Measurements from ENCODE around the gene C1orf185.
"Not testable (repeated sequence)": the region's sequence is repeated elsewhere in the genome, so short reads cannot be mapped to it uniquely, and the experiment has no call there.

The C1orf185 gene

DNA sequence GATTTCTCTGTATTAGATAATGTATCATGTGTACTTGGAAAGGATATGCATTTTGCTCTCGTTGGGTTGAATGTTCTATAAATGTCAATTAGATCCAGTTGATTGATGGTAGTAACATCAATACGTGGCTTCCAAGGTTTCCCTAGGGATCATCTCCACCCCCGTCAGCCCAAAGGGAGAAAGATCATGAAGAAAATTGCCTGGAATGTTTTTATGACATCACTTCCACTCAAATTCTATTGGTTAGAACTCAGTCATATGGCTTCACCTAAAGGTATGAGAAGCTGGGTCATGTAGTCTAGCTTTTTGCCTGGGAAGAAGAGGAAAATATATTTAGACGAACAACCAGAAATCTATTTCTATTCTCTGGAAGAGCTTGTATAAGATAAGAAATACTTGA is at the start of gene C1orf185:
C1orf185 (plus strand) TSS at position 253 of the 400 bp plus-strand sequence; CDS start at position 259, 6 bp downstream.
- no peak for DNase-seq

DNA sequence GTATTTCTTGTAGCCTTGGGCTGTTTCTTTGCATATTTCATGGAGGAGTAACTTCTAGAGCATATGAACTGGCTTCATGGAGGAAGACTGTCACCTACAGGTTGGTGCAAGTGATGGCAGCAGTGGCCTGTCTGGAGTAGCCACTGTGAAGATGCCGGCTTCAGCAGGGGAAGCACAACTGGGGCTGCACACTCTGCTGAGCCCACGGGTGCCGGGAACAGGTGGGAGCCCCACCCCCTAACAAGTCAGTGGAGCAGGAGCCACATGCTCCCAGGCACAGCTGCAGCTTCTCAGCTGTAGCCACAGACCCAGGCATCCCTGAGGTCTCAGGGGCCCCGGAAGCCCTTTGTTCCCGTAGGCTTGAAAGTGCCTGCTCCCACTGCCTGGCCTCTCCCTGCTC is 43.2 kb upstream of the C1orf185 start:
- DNase-seq = no peak

DNA sequence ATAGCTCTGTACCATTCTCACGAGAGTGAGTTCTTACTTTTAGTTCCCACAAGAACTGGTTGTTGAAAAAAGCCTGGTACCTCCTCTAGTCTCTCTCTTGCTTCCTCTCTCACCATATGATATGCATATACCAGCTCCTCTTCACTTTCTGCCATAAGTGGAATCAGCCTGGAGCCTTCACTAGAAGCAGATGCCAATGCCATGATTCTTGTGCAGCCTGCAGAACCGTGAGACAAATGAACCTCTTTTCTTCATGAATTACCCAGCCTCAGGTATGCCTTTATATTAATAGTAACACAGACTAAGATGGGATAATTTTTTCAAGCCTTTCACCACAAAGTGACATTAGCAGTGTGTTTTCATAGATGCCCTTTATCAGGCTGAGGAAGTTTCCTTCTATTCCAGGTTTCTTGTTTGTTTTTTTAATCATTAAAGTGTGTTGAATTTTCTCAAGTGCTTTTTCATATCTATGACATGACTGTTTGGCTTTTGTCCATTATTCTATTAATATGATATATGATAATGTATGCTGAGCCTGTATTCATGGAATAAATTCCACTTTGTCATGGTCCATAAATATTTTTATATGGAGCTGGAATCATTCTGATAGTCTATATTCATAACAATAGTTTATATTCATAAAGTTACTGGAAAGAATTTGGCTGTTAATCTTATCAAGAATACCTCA is 40.7 kb upstream of the C1orf185 start:
- DNase-seq = no peak

DNA sequence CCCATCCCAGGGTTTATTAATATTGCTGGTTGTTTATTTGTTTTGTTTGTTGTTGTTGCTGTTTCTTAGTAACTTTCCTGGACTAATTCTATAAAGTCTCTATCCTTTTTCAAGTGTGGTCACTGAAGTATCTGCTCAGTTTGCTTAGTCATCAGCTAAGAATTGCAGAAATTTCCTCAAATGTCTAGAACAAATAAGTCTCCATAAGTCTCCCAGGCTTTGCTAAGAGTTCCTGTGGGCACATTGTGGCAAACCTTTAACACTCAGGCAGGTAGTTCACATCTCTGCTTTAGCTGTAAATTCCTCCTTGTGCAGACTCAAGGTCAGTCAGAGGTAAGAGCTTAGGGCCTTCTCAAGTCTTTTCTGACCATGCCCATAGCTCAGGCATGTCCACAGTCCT is 38.9 kb upstream of the C1orf185 start:
- DNase-seq = no peak

DNA sequence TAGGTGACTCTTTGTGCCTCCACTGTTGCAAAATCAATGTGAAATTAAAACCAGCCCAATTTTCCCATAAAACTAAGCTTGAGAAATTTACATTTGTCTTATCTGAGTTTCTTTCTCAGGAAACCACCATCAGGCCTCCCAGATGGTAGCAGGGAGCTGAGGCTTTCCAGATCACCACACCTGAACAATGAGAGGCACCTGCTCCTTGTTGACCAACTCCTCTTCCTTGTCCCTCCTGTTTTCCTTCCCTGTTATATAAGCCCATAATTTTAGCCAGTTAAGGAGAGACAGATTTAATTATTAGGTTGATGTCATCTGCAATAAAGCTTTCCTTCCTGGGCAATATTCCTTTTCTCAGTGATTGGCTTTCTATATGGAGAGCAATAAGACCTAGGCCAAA is 32.0 kb upstream of the C1orf185 start:
- DNase-seq = no peak

DNA sequence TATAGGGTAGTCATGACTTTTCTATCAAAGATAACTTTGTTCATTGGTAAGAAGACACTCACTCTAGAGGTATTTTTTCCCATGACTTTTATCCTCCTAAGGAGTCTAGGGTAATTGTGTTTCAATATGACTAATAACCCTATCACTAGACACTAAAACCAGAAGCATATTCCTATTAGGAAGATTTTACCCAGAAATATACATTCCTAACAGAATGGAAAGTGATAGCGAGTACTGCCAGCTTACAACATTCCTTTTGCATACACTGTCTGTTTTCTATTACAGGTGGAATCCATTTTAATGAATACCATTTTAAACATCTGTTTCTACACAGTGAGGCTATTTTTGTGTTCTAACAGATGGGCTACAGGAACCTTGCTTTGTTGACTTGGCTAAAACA is 31.4 kb upstream of the C1orf185 start:
- DNase-seq = no peak

DNA sequence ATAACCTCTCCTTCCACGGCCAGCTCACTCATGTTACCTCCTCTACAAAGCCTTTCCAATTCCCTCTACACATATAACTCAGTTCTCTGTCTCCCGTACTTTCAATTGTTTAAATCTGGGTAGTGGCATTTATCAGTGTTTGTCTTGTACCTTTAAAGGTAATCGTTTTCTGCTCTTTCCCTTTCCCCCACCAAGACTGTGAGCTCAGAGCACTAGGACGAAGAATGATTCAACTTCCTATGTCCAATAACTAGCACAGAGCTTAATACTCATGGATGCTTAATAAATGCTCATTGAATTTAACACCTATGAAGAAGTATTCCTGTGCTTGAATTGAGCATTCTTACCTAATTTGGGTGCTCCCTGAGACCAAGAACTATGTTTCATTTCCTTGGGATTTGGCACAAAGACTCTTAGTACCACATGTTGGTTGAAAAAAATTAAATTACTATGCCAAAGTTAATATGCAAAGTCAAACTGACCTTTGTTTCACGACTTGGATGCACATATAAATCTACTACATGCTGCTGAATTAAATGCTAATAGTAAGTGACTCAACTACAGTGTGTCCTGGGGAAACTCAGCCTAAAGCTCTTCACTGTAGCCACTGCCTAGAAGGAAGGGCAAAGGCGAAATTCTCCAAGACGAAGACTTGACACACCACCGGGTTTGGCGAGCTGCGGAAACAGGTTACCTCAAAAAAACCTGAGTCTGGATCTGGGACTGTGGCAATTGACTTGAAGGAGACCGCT is 30.6 kb upstream of the C1orf185 start:
- no peak for DNase-seq

DNA sequence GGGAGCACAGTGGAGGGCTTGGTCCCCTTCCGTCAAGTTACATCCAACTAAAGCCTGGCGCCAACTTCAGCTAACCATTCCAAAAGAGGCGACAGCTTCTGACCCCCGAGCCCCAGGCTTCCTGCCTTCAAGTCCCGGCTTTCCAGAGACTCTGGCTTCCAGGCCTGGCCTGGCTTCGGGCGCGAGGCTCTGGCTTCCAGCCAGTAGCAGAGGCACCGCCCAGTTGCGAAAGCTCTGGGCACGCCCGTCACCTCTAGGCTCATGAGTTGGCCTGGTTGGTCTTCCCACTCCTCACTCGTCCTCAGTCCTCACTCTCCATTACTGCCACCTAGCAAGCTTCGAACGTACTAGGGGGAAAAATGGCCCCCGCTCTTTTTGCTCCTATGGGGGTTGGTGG is 30.0 kb upstream of the C1orf185 start:
- DNase-seq = no peak

DNA sequence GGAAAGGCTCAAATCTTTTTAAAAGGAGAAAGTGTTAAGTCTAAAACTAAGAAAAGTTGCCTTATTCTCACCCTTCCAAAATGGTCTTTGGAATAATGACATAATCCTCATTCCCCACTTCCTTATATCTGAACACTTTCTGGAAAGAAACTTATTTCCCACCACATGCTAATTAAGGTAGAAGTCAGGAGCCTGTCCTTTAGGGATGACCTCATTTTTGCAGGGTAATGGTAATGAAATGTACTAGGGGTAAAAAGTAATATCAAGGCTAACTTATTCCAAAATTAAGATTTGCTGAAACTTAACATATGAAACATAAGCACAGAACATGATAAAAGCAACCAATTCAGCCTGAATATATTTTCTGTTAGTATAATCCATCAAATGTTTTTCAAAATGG is 29.4 kb upstream of the C1orf185 start:
- no peak for DNase-seq

DNA sequence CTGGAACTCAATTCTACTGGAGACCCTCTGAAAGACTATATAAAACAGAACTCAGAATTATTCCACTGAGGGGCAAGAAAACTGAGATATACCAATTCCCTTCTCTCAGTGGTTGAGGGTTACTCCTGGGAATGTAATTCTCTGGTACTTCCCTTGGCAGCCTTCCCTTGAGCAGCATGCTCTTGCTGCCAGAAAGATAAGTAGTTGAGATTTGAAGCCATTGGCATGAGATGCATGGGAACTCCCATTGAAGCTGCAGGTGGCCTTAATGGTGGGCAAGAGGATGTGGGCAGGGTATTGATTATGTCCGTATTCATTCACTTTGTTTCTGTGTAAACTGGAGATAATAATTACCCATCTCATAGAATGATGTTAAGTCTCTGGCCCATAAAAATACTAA is 28.6 kb upstream of the C1orf185 start:
- no peak for DNase-seq

DNA sequence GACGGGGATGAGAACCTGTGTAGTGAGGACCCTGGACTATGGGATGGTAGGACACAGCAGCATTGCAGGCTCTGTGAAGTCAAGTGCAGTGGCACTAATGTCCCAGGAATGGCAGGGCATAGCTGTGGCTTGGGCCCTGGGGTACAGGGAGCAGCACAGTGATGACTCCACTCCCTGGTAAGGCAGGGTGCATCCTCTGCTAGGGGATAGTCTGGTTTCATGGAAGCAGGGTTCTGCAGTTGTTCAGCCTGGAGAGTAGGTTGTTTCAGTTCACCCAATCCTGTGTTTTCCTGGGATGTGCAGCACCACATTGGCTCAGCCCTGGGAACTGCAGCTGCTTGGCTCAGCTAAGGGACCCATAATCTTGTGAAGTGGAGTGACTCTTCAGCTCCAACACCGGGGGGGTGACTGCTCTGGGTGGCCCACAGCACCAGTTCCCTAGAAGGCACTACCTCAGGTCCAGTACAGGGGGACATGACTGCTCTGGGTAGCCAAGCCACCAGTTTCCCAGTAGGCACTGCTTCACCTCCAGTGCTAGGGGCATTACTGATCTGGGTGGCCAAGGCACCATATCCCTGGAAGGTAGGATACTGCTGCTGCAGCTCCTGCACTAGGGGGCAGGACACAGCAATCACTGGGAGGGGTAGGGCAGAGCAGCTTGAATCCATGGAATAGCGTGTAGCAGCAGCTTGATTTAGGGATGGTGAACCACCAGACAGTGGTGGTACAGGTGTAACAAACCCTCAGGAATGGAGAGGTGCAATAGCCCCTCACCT is 15.3 kb upstream of the C1orf185 start:
- no peak for DNase-seq

DNA sequence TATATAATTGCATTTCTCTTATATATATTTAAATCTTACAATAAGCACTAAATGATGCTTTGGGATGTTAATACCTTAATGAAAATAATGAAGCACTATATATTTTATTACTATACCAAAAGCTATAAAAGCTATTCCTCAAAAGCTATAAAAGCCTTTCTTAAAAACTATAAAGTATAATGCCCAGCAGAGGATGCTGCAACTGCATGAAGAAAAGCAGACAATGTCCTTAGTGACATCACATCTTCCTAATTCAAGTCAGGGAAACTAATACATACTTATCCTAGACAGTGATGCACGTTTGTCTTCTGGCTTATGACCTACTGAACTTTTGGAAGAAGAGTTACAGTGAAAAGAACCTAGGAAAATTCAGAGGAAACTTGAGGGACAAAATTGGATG is 13.6 kb upstream of the C1orf185 start:
- DNase-seq = no peak

DNA sequence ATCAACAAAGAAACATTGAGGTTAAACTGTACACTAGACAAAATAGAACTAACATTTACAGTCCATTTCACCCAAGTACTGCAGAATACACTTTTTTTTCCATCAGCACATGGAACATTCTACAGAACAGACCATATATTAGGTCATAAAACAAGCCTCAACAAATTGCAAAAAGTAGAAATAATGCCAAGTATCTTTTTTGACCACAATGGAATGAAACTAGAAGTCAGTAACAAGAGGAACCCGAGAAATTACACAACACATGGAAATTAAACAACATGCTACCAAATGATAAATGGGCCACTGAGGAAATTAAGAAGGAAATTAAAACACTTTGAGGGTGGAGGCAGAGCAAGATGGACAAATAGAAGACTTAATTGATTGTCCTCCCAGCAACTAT is 8.4 kb upstream of the C1orf185 start:
- DNase-seq = no peak

DNA sequence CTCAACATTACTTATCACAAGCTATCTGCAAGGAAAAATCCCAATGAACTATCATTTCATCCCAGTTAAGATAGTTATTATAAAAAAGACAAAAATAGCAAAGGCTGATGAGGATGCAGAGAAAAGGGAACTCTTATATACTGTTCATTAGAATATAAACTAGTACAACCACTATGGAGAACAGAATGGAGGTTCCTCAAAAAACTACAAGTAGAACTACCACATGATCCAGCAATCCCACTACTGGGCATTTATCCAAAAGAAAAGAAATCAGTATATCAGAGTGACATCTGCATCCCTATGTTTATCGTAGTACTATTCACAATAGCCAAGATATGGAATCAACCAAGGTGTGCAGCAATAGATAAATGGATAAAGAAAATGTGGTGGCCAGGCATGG is 4.9 kb upstream of the C1orf185 start:
- no peak for DNase-seq

DNA sequence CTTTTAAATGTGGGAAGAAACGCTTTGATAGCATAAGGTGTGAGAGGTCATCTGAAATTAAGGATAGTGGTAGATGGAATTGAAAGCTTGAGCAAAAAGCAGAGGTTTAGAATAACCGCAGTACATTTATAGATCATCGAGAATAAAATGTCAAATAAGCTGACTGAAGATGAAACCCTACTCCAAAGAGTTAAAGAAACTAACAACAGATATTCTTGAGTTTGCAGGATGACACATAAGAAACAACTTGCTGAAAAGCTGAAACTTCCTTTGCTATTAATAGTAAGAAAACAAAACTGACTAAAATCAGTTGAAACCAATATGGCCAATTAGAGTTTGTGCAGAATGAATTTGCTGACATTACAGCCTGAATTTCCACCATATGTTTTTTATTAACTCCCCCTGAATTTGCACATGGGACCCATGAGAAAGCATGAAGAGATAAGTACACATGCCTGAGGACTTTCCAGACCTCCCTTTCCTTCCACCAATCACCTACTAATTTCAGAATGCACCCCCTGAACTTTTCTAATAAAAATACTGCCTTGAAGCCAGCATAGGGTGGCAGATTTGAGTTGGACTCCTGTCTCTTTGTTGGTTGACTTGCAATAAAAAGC is 1.7 kb upstream of the C1orf185 start:
- DNase-seq = no peak

DNA sequence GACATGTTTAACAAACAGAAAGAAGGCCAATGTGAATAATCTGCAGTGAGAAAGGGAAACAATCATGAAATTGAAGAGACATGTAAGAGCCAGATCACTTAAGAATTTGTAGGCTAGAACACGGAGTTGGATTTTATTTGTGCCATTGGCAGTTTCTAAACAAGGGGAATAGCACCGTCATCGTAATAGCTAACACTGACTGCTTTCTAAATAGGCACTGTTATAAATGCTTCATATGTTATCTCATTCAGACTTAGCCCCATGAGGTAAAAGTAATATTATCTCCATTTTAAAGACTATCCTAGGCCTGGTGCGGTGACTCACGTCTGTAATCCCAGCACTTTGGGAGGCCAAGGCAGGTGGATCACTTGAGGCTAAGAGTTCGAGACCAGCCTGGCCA is 12.1 kb downstream of the C1orf185 start:
- no peak for DNase-seq

DNA sequence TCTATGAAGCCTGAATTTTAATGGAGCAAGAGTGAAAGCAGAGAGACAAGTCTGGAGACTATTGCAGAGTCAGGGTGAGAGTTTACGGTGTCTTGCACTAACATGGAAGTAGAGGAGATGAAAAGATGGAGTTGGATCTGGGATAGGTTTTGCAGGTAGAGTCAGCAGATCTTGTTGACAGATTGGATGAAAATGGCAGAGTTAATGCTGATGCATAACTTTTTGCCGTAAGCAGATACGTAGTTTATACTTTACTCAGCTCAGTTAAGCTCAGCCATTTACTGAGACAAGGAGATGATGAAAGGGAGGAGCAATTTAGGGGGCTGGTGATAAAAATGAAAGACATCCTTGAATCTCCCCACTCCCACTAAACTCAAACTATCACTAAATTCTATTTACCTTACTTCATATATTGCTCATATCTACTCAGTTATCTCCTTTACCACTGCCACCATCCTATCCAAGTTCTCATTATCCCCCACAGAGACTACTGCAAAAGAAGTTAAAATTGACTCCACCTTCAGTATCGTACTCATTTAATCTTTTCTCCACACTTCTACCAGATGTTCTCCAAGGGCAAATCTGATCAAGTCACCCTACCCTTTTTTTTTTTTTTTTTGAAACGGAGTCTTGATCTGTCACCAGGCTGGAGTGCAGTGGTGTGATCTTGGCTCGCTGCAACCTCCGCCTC is 13.8 kb downstream of the C1orf185 start:
- no peak for DNase-seq

DNA sequence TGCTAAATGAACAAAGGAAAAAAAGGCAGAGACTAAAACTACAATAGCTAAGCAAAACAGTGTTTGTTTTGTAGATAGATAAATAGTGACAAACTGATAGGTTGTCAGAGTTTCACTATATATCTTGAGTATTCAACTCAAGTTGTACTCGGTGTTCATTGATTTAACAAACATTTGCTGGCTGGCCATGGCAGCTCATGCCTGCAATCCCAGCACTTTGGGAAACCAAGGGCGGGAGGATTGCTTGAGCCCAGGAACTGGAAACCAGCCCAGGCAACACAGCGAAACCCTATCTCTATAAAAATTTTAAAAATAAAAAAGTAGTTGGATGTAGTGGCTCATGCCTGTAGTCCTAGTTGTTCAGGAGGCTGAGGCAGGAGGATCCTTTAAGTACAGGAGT is 17.3 kb downstream of the C1orf185 start:
- DNase-seq = no peak

DNA sequence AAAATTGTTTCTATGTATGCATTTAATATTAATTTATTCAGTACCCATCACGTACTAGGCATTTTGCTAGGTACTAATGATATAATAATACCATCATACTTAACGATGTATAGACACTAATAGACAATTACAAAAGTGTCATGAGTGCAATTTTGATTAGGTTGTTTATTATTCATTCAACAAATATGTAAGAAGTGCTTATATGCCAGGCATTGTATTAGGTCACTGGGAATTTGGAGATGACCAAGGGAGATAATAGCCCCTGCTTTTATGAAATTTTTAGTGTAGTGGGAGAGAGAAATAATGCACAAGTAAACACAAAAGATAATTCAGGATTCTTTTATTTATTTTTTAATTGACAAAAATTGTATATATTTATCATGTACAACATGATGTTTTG is 18.6 kb downstream of the C1orf185 start:
- no peak for DNase-seq

DNA sequence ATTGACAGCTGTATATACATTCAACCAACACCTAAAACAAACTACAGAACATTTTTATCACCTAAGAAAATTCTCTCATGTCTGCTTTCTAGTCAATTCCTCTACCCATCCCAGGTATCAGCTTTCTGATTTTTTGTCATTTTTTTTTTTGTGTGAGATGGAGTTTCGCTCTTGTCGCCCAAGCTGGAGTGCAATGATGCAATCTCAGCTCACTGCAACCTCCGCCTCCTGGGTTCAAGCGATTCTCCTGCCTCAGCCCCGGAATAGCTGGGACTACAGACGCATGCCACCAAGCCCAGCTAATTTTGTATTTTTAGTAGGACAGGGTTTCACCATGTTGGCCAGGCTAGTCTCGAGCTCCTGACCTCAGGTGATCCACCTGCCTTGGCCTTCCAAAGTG is 25.1 kb downstream of the C1orf185 start:
- DNase-seq = not testable (repeated sequence)

DNA sequence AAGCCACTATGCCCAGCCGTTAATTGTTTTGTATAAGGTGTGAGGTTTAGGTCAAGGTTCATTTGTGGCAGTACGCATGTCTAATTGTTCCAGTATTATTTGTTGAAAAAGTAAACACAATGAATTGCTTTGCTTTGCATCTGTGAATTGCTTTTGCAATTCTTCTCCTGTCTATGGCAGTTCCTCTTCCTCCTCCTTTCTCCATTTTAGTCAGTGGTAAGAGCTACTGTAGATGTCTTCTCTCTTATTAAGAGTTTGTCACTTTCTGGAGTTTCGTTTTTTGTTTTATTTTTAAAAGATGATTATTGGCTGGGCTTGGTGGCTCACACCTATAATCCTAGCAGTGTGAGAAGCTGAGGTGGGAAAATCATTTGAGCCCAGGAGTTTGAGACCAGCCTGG is 29.2 kb downstream of the C1orf185 start:
- DNase-seq = no peak

DNA sequence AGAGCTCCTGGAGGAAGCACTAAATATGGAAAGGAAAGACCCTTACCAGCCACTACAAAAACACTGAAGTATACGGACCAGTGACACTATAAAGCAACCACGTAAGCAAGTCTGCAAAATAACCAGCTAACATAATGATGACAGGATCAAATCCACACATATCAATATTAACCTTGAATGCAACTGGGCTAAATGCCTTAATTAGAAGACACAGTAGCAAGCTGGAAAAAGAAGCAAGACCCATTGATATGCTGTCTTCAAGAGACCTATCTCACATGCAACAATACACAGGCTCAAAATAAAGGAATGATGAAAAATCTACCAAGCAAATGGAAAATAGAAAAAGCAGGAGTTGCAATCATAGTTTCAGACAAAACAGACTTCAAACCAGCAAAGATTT is 31.0 kb downstream of the C1orf185 start:
- DNase-seq = no peak

DNA sequence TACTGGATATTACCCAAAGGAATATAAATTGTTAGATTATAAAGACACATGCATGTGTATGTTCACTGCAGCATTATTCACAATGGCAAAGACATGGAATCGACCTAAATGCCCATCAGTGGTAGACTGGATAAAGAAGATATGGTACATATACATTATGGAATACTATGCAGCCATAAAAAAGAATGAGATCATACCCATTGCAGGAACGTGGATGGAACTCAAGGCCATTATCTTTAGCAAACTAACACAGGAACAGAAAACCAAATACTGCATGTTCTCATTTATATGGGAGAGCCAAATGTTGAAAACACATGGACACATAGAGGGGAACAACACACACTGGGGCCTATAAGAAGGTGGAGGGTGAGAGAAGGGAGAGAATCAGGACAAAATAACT is 35.7 kb downstream of the C1orf185 start:
- DNase-seq = not testable (repeated sequence)

Data from femur (tissue), 1 donor.